ENCODE measurements around the gene RNF111. TPM values are rescaled to one million over a fixed set of nuclear protein-coding genes. Genes with fewer than 3 reads are reported as not detected.

Gene RNF111
- total RNA-seq, 1 donor from 2014 or later = 40.1 TPM

DNA sequence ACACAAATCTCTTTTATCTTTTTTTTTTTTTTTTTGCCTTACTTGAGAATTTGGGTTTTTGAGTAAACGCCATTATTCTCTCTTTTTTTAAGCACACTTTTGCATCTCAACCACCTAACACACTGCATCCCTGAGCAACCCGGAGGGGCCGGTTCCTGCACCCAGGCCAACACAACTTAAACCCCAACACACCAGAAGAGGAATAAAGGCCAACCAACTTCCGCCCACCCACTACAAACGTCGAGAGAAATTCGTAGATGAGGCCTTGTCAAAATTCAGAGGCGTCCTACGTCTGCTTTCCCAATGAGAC, 117.1 kb downstream of the RNF111 start:
- peaks cover 8% of the 10 kb centered on the region for H3K36me3 Mint-ChIP-seq (ENCODE audit: insufficient read depth)
- H3K9me3 Mint-ChIP-seq (ENCODE audit: low read depth) = no peaks in the 10 kb centered on the region
- TF ChIP-seq, protein P1, sequence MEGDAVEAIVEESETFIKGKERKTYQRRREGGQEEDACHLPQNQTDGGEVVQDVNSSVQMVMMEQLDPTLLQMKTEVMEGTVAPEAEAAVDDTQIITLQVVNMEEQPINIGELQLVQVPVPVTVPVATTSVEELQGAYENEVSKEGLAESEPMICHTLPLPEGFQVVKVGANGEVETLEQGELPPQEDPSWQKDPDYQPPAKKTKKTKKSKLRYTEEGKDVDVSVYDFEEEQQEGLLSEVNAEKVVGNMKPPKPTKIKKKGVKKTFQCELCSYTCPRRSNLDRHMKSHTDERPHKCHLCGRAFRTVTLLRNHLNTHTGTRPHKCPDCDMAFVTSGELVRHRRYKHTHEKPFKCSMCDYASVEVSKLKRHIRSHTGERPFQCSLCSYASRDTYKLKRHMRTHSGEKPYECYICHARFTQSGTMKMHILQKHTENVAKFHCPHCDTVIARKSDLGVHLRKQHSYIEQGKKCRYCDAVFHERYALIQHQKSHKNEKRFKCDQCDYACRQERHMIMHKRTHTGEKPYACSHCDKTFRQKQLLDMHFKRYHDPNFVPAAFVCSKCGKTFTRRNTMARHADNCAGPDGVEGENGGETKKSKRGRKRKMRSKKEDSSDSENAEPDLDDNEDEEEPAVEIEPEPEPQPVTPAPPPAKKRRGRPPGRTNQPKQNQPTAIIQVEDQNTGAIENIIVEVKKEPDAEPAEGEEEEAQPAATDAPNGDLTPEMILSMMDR (IDR thresholded peaks at IDR 0.05; ENCODE audit: unreplicated experiment) = no peak
- H3K4me3 Mint-ChIP-seq (ENCODE audit: low read depth) = peak overlapping the region; percentile 89
- peaks cover 9% of the 10 kb centered on the region for H3K4me1 Mint-ChIP-seq (ENCODE audit: low read depth)
- no peak for DNase-seq (ENCODE audit: low spot score, unreplicated experiment)
- peak overlapping the region; percentile 98 for H3K27ac Mint-ChIP-seq
- no peaks in the 10 kb centered on the region for H3K27me3 Mint-ChIP-seq

DNA sequence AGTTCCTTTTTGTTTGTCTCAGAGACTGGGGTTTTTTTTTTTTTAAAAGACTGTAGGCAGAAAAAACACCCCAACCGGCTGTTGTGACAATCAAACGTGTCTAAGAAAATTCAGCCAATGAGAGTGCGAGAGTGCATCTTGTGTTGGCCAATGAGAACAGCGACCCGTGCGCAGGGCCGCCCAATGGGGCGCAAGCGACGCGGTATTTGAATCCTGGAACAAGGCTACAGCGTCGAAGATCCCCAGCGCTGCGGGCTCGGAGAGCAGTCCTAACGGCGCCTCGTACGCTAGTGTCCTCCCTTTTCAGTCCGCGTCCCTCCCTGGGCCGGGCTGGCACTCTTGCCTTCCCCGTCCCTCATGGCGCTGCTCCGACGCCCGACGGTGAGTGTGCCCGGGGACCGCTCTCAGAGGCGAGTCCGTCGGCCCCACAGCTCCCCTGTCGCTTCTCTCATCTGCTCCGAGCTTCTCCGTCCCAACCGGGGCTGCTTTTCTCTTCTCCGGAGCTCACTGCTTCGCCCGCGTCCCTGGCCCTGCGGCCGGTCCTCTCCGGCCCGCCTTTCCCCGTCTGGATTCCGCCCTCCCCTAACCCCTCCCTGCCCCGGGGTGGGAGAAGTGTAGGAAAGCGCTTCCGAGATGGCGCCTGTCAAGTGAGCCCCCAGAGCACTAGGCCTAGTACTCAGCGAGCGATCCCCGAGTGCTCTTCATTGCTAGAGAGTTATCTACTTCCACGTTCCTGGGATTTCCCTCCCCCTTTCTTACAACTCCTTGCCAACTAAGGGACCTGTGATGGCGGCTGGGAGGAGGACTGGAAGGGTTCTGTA, 117.7 kb downstream of the RNF111 start, which contains the start of gene CCNB2:
Gene CCNB2, plus strand, starts transcription at position 235 of the 821 bp plus-strand sequence. Its CDS starts 123 bp downstream, at position 358.
- peak; percentile 72 for DNase-seq (ENCODE audit: low spot score, unreplicated experiment)
- peaks cover 9% of the 10 kb centered on the region for H3K4me1 Mint-ChIP-seq (ENCODE audit: low read depth)
- H3K9me3 Mint-ChIP-seq (ENCODE audit: low read depth) = no peaks in the 10 kb centered on the region
- H3K27ac Mint-ChIP-seq = peak within 1 kb of the TSS; percentile 98
- peaks cover 8% of the 10 kb centered on the region for H3K36me3 Mint-ChIP-seq (ENCODE audit: insufficient read depth)
- H3K4me3 Mint-ChIP-seq (ENCODE audit: low read depth) = peak within 1 kb of the TSS; percentile 89
- no peaks in the 10 kb centered on the region for H3K27me3 Mint-ChIP-seq
- TF ChIP-seq, protein P1 (IDR thresholded peaks at IDR 0.05; ENCODE audit: unreplicated experiment) = no peak

DNA sequence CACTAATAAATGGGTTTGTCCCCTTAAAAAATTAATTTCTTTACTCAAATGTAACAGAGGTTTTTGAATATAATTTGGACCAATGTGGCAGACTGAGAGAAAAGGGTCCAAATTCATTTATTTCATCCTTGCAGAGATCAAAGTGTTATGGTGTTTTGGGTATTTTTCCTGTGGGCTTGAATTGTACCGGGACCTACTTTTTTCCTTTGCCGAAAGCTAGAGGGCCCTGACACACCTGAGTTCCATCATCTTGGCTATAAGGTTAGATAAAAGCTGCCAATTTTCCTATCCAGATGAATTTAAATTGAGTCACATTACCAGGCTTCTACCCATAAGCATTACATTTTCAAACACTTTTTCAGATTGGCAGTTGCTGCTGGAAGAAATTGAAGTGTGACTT, 118.4 kb downstream of the RNF111 start:
- DNase-seq (ENCODE audit: low spot score, unreplicated experiment) = no peak
- no peaks in the 10 kb centered on the region for H3K27me3 Mint-ChIP-seq
- TF ChIP-seq, protein P1 (IDR thresholded peaks at IDR 0.05; ENCODE audit: unreplicated experiment) = peak; percentile 5
- H3K36me3 Mint-ChIP-seq (ENCODE audit: insufficient read depth) = peaks cover 9% of the 10 kb centered on the region
- peak overlapping the region; percentile 89 for H3K4me3 Mint-ChIP-seq (ENCODE audit: low read depth)
- H3K27ac Mint-ChIP-seq = peak overlapping the region; percentile 98
- H3K9me3 Mint-ChIP-seq (ENCODE audit: low read depth) = no peaks in the 10 kb centered on the region
- H3K4me1 Mint-ChIP-seq (ENCODE audit: low read depth) = peaks cover 9% of the 10 kb centered on the region

DNA sequence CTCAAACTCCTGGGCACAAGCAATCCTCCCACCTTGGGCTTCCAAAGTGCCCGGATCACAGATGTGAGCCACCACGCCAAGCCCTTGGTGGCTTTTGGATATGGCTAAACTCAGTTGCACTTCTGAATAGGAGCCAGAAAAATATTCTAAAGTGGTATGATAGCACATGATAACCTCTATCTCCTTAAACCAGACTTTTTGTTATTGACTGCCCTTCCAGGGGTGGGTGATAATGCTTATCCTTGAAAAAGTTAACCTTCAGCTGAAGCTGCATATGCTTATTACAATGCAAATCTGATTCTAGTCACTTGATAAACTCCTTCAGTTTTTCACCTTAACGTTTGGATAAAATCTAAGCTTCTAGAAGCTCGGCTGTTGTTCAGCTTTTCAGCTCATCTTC, 123.8 kb downstream of the RNF111 start:
- peaks cover 5% of the 10 kb centered on the region for H3K4me1 Mint-ChIP-seq (ENCODE audit: low read depth)
- TF ChIP-seq, protein P1 (IDR thresholded peaks at IDR 0.05; ENCODE audit: unreplicated experiment) = no peak
- no peak for DNase-seq (ENCODE audit: low spot score, unreplicated experiment)
- no peak overlapping the region for H3K4me3 Mint-ChIP-seq (ENCODE audit: low read depth)
- no peaks in the 10 kb centered on the region for H3K27me3 Mint-ChIP-seq
- no peaks in the 10 kb centered on the region for H3K9me3 Mint-ChIP-seq (ENCODE audit: low read depth)
- H3K36me3 Mint-ChIP-seq (ENCODE audit: insufficient read depth) = peaks cover 25% of the 10 kb centered on the region
- no peak overlapping the region for H3K27ac Mint-ChIP-seq

DNA sequence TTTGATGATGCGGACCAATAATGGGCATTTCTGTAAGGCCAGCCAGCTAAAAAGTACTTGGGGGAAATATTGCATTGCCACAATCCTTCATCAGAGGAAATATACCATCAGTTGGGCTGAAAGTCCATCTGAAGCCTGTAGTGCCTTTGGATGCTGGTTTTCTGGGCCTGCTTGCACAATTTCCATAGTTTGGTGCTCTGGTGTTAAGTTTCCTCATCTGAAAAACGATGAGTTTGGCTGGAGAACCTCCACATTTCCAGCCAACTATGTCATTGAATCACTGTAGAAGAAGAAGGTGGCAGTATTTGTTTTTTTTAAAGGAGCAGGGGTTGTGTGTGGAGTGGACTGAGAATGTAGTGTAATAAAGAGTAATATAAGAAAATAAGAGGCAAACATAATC, 127.6 kb downstream of the RNF111 start:
- Mint-ChIP-seq H3K27ac (no peak overlapping the region), H3K4me1 (ENCODE audit: low read depth) (peaks cover 5% of the 10 kb centered on the region), H3K27me3 (no peaks in the 10 kb centered on the region), H3K36me3 (ENCODE audit: insufficient read depth) (peaks cover 23% of the 10 kb centered on the region), H3K9me3 (ENCODE audit: low read depth) (no peaks in the 10 kb centered on the region), H3K4me3 (ENCODE audit: low read depth) (no peak overlapping the region)
- TF ChIP-seq, protein P1 (IDR thresholded peaks at IDR 0.05; ENCODE audit: unreplicated experiment) = no peak
- DNase-seq (ENCODE audit: low spot score, unreplicated experiment) = no peak

All from progenitor cell of endocrine pancreas (in vitro differentiated cells).